Mammary epithelial cell (primary cell): ENCODE data around the gene PDCD7.

ENCODE experiments used
- EZH2 ChIP-seq: IDR thresholded peaks from 2 replicates; pipeline ENCODE4 v1.6.1; 2012; ENCODE audit warnings: low read length, inconsistent platforms, borderline replicate concordance
- TF ChIP-seq, protein P1 (sequence below), 2 donors: IDR thresholded peaks in 1 of 2; conservative IDR thresholded peaks in 1 of 2; 2 replicates each; pipeline ENCODE4 v1.5.1; 2011 to 2012; ENCODE audit warnings: inconsistent platforms in 2 of 2, low read length in 2 of 2, mild to moderate bottlenecking in 2 of 2, control low read depth in 1 of 2, low read depth in 1 of 2; ENCODE audit not compliant: insufficient read depth in 1 of 2; ENCODE audit errors: extremely low read depth in 1 of 2

DNA sequence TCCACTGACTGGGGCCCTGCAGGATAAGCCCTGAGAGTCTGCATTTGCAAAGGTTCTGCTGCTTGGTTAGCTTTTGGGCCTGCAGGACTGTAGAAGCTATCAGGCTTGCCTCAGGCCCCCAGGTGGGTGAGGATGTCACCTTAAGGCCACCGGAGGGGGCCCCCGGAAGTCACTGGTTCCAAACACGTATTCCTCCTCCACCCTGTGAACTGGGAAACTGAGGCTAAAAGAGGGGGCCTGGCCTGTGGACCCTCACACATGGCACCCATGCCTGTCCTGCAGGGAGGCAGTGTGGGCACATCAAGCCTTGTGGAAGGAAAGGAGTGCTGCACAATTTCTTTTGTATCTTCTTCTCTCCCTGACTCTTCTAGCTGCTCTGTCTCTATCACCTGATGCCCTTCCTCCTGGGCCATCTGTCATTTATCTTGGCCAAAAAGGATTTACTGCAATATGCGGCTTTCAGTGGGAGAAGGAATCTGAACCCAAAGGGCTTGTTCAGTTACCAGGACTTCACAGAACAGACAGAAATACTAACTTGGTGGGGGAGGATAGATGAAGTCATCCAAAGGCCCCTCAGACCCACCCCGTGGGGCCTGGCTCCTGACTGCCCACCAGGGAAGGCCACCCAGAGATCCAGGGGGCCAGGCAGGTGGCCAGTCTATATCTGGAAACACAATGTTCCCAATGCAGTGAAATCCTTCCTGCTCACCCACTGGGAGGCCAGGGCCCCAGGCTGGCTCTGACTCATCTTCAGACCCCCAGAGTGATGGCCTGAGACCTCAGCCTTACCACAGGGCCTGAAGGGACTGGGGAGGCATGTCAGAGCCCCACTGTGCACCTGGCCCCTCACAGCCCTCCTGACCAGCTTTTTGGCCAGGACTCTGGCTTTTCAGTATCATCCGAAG lies 36.9 kb downstream of the PDCD7 start:
- TF ChIP-seq, protein P1, sequence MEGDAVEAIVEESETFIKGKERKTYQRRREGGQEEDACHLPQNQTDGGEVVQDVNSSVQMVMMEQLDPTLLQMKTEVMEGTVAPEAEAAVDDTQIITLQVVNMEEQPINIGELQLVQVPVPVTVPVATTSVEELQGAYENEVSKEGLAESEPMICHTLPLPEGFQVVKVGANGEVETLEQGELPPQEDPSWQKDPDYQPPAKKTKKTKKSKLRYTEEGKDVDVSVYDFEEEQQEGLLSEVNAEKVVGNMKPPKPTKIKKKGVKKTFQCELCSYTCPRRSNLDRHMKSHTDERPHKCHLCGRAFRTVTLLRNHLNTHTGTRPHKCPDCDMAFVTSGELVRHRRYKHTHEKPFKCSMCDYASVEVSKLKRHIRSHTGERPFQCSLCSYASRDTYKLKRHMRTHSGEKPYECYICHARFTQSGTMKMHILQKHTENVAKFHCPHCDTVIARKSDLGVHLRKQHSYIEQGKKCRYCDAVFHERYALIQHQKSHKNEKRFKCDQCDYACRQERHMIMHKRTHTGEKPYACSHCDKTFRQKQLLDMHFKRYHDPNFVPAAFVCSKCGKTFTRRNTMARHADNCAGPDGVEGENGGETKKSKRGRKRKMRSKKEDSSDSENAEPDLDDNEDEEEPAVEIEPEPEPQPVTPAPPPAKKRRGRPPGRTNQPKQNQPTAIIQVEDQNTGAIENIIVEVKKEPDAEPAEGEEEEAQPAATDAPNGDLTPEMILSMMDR (conservative IDR thresholded peaks at IDR 0.05 in 1 of 2, IDR thresholded peaks at IDR 0.05 in 1 of 2; ENCODE audit: extremely low read depth in 1 of 2, insufficient read depth in 1 of 2, low read depth in 1 of 2, low read length in 2 of 2): no peak
- TF ChIP-seq EZH2: no peak
